ENCODE results near the gene SLFN11. TPM values are rescaled to one million over a fixed set of nuclear protein-coding genes. Genes with fewer than 3 reads are reported as not detected.

SLFN11 gene
- total and polyA plus RNA-seq, 12 donors, result 4.3 to 25.7 (median 17.1) TPM

DNA sequence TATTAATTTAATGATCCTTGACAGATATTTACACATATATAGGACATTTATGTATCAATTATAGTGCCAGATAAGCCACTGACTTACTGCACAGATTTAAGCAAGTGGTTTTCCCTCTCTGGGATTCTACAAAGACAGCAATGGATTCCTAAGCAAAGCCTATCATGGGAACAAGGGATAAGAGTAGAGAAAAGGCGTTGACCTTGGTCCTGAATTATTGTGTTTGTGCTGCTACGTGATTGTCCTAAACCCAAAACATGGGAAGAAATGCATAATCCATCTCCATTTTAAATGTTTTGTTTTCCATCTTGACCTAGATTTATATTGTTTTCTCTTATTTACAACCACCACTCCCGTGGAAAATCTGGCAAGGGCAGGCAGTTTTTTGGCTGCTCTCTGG, 14.0 kb downstream of the SLFN11 start:
- H3K36me3 ChIP-seq, result peaks cover 0 to 97% (median 38%) of the 10 kb centered on the region in 9 donors
- intact Hi-C loops (cut with DNase I), result no loop called here
- ATAC-seq, result no peak
- H3K27ac ChIP-seq, result no peak overlapping the region
- no peaks in the 10 kb centered on the region for H3K9me3 ChIP-seq
- TF ChIP-seq CTCF (IDR thresholded peaks at IDR 0.05), result no peak
- H3K4me3 ChIP-seq, result no peak overlapping the region
- peaks cover 0 to 47% (median 21%) of the 10 kb centered on the region in 9 donors for H3K4me1 ChIP-seq
- DNase-seq, result no peak
- 69 to 77% methylated on average over 3 of the region's 3 CpGs for WGBS, 2 donors
- no peaks in the 10 kb centered on the region for H3K27me3 ChIP-seq

- peaks cover 0 to 12% (median 0%) of the 10 kb centered on the region in 9 donors for H3K4me1 ChIP-seq
- no peak overlapping the region for H3K27ac ChIP-seq
- no peaks in the 10 kb centered on the region for H3K9me3 ChIP-seq
- peaks cover 0 to 79% (median 34%) of the 10 kb centered on the region in 9 donors for H3K36me3 ChIP-seq
- H3K4me3 ChIP-seq, result no peak overlapping the region
- 84 to 85% methylated on average over 6 of the region's 6 CpGs for WGBS, 2 donors
- DNase-seq (no peak), ATAC-seq (no peak)
- no peak for TF ChIP-seq CTCF (IDR thresholded peaks at IDR 0.05)
- intact Hi-C loops (cut with DNase I), result no loop called here
- H3K27me3 ChIP-seq, result peaks cover 0 to 25% (median 0%) of the 10 kb centered on the region in 7 donors
These were observed 21.1 kb downstream of the SLFN11 start for GRCh38 chr17:35352284-35352683.

- Histone ChIP-seq H3K9me3 (no peaks in the 10 kb centered on the region), H3K27me3 (peaks cover 0 to 37% (median 4%) of the 10 kb centered on the region in 7 donors), H3K36me3 (peaks cover 0 to 61% (median 21%) of the 10 kb centered on the region in 9 donors), H3K27ac (peak overlapping the region in 1 of 10 donors; percentile 11), H3K4me3 (no peak overlapping the region), H3K4me1 (peaks cover 2 to 30% (median 15%) of the 10 kb centered on the region in 9 donors)
- no peak for TF ChIP-seq CTCF (IDR thresholded peaks at IDR 0.05)
- DNase-seq (no peak), ATAC-seq (no peak)
- 65 to 84% methylated on average over 1 of the region's 1 CpG for WGBS, 2 donors
- intact Hi-C loops (cut with DNase I), result no loop called here
These were observed 22.9 kb downstream of the SLFN11 start for GRCh38 chr17:35350493-35350892.

DNA sequence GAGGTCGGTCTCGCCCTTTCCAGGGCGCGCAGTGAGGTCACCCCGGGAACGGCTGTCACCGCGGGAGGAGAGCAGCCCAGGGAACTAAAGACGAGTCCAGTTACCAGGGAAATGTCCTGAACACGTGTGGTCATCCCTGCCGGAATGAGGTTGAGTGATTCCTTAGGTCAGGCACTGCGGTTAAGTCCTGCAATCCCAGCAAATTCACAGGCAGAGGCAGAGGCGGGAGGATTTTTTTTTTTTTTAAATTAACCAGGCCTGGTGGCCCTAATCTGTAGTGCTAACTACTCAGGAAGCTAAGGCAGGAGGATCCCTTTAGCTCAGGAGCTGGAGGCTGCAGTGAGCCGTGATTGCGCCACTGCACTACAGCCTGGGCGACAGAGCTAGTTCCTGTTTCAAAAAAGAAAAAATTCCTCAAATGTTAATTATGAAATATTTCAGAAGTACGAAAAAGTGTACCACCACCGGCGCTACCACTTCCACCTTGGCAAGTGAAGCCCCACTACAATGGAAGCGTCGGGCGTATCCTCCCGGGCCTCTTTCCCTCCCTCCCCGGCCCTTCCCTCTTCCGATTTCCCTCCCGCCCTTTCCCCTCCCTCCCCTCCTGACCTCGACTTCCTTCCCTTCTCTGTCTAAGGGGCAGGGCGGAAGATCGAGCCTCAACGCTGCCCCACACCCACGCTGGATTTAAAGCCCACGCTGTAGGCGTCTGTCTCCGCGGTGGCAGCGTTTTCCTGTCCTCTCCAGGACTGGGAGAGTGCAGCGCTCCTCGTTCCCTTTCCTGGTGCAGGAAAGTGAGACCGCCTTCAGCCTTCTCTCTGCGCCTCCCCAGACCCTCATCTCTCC, 27.3 kb downstream of the SLFN11 start:
- Histone ChIP-seq H3K9me3 (peaks cover 0 to 19% (median under 1%) of the 10 kb centered on the region in 11 donors), H3K4me3 (peak overlapping the region; percentile 16 to 56 (median 50)), H3K36me3 (peaks cover 0 to 23% (median 4%) of the 10 kb centered on the region in 9 donors), H3K27ac (peak overlapping the region; percentile 16 to 96 (median 88)), H3K27me3 (peaks cover 0 to 40% (median 11%) of the 10 kb centered on the region in 7 donors), H3K4me1 (peaks cover 3 to 54% (median 23%) of the 10 kb centered on the region in 9 donors)
- TF ChIP-seq CTCF (IDR thresholded peaks at IDR 0.05), result no peak
- intact Hi-C loops (cut with DNase I), result loop anchor here in 3 of 10 donors (1.0 to 5.0 kb wide), 3 partner anchors 31 to 104 kb away; partner anchors contain the start of gene SLFN5 (in 1 of the 3)
- ATAC-seq, result peak; percentile 92 to 97 (median 94)
- 1 to 3% methylated on average over 39 to 40 of the region's 40 CpGs for WGBS, 2 donors
- peak; percentile 78 to 87 for DNase-seq

Data from heart right ventricle (tissue), 16 donors.